GM21528 (cell line): ENCODE results near the gene CEL.
A peak's percentile ranks its signal among the peaks of the same experiment; 100 is the strongest.

Source experiments
- ATAC-seq: cut with Tn5 transposase; IDR thresholded peaks from one replicate; pipeline ENCODE4 v1.9.1; 2021; ENCODE audit warnings: mild to moderate bottlenecking, moderate library complexity; ENCODE audit not compliant: unreplicated experiment, low FRiP score

CEL gene

DNA sequence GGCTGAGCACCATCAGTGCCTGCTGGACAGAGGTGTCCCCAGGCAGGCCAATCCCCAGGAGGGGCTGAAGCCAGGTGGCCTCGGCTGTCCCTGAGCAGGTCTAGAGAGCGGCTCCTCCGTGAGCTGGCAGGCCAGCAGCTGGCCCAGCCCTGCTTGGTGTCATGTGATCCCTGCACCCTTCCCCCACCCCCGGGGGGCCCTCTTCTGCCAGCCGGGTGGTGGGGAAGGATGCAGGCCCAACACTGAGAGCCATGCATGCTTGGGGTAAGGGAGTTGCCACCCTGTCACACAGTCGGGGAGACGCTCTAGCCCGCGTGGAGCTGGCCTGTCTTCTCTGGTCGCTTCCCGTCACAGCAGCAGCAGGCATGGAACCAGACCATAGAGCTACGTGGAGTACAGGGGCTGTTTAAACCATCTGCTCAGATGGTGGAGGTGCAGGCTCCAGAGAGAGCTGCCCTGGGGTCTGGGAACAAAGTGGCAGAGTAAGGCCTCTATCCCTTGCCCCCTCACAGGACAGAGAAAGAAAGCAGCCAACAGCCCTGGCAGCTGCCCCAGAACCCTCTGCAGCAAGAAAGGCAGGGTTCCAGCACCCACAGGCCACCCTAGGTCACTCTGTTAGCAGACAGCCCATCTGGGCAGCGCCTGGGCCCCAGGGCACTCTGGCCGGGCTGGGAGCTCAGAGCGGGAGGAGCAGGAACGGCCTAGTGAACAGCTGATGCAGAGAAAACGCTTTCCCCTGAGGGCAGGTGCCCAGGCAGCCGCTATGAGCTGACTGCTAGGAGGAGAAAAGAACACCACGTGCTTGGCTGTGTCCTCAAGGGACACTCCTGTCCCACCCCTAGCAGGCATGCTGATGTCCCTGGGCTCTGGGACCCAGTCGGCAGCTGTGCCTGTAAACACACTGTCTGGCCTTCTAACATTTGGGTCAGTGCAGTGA, 52.4 kb downstream of the CEL start:
- no peak for ATAC-seq

DNA sequence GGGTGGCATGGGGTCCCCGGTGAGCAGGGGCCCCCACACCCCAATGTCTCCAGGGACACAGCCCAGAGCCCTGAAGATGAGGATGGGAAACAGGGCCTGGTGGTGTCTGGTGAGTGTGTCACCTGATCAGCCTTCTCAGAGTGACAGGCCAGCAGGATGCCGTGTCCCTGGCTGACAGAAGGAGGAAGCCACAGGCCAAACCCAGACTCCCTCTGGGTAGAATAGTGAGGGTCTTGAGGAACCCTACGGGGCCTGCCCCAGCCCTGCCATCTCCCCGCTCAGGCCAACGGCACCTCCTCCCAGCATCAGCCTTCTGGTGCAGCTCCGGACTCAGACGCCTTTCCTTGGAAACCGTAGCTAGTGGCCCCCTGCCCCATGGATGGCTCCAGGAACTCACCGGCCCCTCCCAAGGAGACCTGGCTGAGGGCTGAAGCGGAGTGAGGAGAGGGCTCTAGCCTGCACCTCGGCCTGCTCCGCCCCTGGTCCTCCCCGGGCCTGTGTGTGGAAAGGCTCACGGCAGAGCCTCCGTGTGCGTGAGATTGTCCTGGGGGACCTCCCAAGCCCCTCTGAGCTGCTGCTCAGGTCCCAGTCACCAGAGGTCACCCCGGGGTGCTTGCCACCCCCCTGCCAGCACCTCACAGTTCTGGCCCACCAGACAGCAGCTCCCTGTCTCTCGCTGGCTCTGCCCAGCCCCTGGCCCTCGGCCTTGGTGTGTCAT, 53.3 kb downstream of the CEL start:
- no peak for ATAC-seq

- peak; percentile 66 for ATAC-seq
Measured at GRCh38 chr9:133115604-133116345, 54.0 kb downstream of the CEL start.

DNA sequence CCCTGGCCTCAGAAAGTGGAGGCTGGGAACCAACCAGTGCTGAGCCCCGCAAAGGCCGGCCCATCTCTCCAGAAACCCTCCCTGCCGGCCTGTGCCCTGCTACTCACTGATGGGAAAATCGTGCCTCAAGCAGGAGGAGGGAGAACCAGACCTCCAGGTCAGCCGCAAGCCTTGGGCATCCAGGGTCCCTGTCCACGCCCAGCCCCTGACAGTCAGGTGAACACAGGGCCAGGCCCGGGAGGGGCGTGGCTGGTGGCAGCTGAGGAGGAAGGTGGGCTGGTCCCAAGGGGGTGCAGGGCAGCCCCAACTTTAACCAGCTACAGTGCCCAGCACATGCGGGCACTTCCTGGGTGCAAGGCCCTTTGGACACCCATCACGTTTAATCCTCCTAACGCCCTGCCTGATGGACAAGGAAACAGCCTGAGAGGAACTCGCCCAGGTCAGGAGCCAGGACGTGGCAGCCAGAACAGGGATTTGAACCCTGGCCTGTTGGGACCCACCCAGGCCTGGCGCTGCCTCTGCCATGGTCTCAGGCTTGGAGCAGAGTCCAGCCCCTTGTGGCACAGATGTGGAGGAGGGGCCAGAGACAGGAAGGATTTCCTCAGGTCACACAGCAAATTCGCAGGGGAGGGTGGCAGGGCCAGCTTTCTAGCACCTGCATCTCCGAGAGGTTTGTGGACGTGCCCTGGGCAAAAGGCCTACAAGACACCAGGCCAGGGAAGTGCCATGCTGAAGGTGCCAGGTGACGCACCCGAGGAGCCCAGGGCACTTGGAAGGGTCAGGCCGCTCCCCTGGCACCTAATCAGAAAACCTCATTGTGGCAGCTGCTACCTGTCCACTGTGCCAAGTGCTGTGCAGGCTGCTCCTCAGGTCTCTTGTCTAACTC, 54.8 kb downstream of the CEL start:
- ATAC-seq, result no peak

- no peak for ATAC-seq
Measured at GRCh38 chr9:133117271-133118178, 55.7 kb downstream of the CEL start.

GRCh38 chr9:133118179-133118520, 56.4 kb downstream of the CEL start:
- no peak for ATAC-seq

GRCh38 chr9:133118568-133118967, 56.8 kb downstream of the CEL start:
- ATAC-seq, result no peak

GRCh38 chr9:133119103-133119845, 57.5 kb downstream of the CEL start:
- no peak for ATAC-seq

GRCh38 chr9:133119846-133120500, 58.2 kb downstream of the CEL start:
- ATAC-seq, result no peak

DNA sequence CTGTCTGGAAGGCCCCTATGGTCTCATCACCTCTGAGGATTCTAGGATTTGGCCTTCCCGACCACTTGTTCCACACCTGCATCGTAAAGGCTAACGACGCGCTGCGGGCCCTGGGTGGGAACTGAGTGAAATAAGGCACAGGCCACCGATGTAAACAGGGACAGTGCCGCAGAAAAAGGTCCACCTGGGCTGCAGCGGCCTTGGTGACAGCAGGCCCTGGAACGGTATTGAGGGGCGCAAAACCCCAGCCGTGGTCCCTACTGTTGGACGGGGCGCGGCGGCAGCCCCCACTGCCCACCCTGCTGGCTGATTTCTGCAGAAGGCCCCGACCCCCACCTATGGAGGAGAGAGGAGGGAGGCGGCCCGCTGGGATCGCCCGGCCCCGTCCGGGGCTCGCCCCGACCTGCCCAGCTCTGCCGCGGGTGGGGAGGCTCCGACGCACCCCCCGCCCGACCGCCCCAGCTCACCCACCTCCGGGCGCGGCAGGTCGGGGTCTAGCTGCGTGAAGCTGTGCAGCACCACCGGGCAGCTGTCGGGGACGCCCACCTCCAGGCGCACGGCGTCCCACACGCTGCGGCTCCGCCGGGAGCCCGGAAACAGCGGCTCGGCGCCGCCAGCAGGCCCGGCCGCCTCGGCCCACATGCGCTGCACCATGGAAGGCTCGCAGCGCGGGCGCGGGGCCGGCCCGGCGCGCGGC, 58.9 kb downstream of the CEL start:
- ATAC-seq, result peak; percentile 27
